Vagina (tissue), 2 donors: ENCODE measurements around the gene PPARA.

Experiments used
- POLR2A ChIP-seq, 2 donors: fragments of 450-650 bp; IDR thresholded peaks; one replicate each; pipeline ENCODE4 v1.6.1; 2017; ENCODE audit warnings: antibody characterized with exemption in 2 of 2, mild to moderate bottlenecking in 2 of 2, moderate library complexity in 2 of 2
- POLR2AphosphoS5 ChIP-seq, 2 donors: sonication (generic); formaldehyde crosslinking; IDR thresholded peaks; one replicate each; pipeline ENCODE4 v1.9.0; 2017; ENCODE audit warnings: antibody characterized with exemption in 2 of 2, mild to moderate bottlenecking in 2 of 2, low read depth in 1 of 2; ENCODE audit not compliant: insufficient read depth in 1 of 2
- TF ChIP-seq, protein P1 (sequence below), 3 experiments: fragments of 450-650 bp in 2 of 3; fragments of 200-600 bp in 1 of 3; sonication (generic) in 1 of 3; IDR thresholded peaks; one replicate each; pipeline ENCODE4 v1.5.1; 2017 to 2019; ENCODE audit warnings: antibody characterized with exemption in 3 of 3, mild to moderate bottlenecking in 2 of 3, moderate library complexity in 2 of 3

DNA sequence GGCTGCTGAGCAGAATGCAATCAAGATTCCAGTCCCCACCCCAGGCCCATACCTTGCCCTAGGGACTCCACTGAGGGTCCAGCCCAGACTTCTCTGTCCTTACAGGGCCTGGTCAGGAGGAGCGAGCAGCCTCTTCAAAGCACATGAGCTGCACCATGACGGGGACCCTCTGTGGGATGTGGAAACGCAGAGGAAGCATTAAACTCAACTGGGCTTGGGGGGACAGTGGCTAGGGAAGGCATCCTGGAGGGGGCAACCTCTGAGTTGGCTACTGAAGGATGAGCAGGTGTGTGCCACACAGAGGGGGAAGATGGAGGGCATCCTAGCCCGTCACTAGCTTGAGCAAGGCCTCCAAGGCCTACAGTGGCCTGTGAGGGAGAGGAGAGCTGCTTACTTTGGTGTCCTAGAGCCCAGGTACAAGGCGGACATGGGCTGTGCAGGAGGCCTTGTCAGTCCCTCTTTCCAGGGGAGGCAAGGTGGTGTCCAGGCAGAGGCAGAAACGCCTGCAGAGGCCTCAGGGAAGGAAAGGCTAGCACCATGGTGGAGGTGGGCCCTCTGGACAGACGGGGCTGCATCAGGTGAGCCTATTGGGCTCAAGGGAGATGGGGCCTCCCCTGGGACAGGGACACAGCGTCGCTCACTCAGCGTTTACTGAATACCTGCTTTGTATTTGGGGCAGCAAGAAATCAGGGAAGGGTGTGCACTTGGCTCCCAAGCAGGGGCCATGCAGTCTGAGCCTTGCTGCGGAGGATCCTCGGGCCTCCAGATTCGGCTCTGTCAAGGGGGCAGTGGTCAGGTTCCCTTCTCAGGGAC is 131.7 kb downstream of the PPARA start:
- TF ChIP-seq, protein P1, sequence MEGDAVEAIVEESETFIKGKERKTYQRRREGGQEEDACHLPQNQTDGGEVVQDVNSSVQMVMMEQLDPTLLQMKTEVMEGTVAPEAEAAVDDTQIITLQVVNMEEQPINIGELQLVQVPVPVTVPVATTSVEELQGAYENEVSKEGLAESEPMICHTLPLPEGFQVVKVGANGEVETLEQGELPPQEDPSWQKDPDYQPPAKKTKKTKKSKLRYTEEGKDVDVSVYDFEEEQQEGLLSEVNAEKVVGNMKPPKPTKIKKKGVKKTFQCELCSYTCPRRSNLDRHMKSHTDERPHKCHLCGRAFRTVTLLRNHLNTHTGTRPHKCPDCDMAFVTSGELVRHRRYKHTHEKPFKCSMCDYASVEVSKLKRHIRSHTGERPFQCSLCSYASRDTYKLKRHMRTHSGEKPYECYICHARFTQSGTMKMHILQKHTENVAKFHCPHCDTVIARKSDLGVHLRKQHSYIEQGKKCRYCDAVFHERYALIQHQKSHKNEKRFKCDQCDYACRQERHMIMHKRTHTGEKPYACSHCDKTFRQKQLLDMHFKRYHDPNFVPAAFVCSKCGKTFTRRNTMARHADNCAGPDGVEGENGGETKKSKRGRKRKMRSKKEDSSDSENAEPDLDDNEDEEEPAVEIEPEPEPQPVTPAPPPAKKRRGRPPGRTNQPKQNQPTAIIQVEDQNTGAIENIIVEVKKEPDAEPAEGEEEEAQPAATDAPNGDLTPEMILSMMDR (IDR thresholded peaks at IDR 0.05), result no peak
- TF ChIP-seq POLR2AphosphoS5 (IDR thresholded peaks at IDR 0.05; ENCODE audit: insufficient read depth in 1 of 2, low read depth in 1 of 2) (no peak), POLR2A (IDR thresholded peaks at IDR 0.05) (no peak)
